Heart left ventricle (tissue), 16 donors: ENCODE results near the gene EMC1. TPM values are rescaled to one million over a fixed set of nuclear protein-coding genes. Genes with fewer than 3 reads are reported as not detected.

Experiments
- ATAC-seq, 4 donors: fragments of 200-7000 bp; cut with Tn5 transposase; one replicate each; pipeline ENCODE4 v1.9.1; 2020 to 2022; ENCODE audit warnings: moderate library complexity in 4 of 4, mild to moderate bottlenecking in 3 of 4, moderate number of reproducible peaks in 1 of 4
- DNase-seq, 5 donors: peaks; one replicate each; pipeline ENCODE4 v3.0.0-alpha.2; 2020
- H3K27ac ChIP-seq, 12 donors: fragments of 200-600 bp; sonication (generic) in 4 of 12; one replicate each; pipeline versions ENCODE4 v1.5.0 to v1.8.0; 2016 to 2022; ENCODE audit warnings: mild to moderate bottlenecking in 2 of 12
- H3K27me3 ChIP-seq, 9 donors: fragments of 200-600 bp; sonication (generic) in 2 of 9; one replicate each; pipeline versions ENCODE4 v1.5.1 to v1.8.0; 2016 to 2022; ENCODE audit warnings: mild to moderate bottlenecking in 3 of 9
- H3K36me3 ChIP-seq, 9 donors: fragments of 200-600 bp; sonication (generic) in 2 of 9; one replicate each; pipeline versions ENCODE4 v1.5.0 to v1.8.0; 2018 to 2022; ENCODE audit warnings: mild to moderate bottlenecking in 2 of 9
- H3K4me1 ChIP-seq, 12 donors: fragments of 200-600 bp; sonication (generic) in 4 of 12; one replicate each; pipeline versions ENCODE4 v1.5.0 to v1.8.0; 2016 to 2022; ENCODE audit warnings: mild to moderate bottlenecking in 3 of 12
- H3K4me3 ChIP-seq, 12 donors: fragments of 200-600 bp; sonication (generic) in 4 of 12; one replicate each; pipeline versions ENCODE4 v1.5.0 to v1.8.0; 2017 to 2022; ENCODE audit warnings: mild to moderate bottlenecking in 9 of 12, moderate library complexity in 4 of 12
- H3K9me3 ChIP-seq, 12 donors: fragments of 200-600 bp; sonication (generic) in 4 of 12; one replicate each; pipeline versions ENCODE4 v1.5.0 to v1.8.0; 2016 to 2022; ENCODE audit warnings: mild to moderate bottlenecking in 1 of 12
- POLR2A ChIP-seq, 2 donors: fragments of 450-650 bp; IDR thresholded peaks; one replicate each; pipeline ENCODE4 v1.6.1; 2017; ENCODE audit warnings: antibody characterized with exemption in 2 of 2, mild to moderate bottlenecking in 2 of 2, moderate library complexity in 2 of 2
- WGBS, 4 donors: extraction: QIAGEN DNeasy Blood & Tissue Kit in 2 of 4; methylation state at CpG; one replicate each; pipeline versions ENCODE4 v1.1.5 to v1.1.7; 2013 to 2018; 5-methylcytosine and 5-hydroxymethylcytosine counted together
- intact Hi-C, 10 donors: fragments of 100-400 bp; cut with DNase I; formaldehyde crosslinking; loops; one replicate each; pipeline versions ENCODE4 v1.11.1 to v1.14.2; 2022
- polyA plus RNA-seq, 2 donors: library from polyadenylated mRNA; stranded (reverse); fragments of 200-250 nt; gene quantifications; one replicate each; pipeline ENCODE4 v1.2.3, GENCODE V29; 2013
- total RNA-seq, 9 donors: library from RNA; depleted of rRNA in 2 of 9; stranded (reverse); fragments of >200 nt in 2 of 9; fragmentation: NEBNext Ultra II Directional in 3 of 9; extraction: Animal tissue kit (Norgen Biotek cat#: 25700) in 3 of 9; gene quantifications; one replicate each; pipeline versions ENCODE4 v1.1.0 to v1.2.4, GENCODE V29; 2016 to 2023
- TF ChIP-seq, protein P1 (sequence below), 12 donors: fragments of 200-600 bp; sonication (generic) in 4 of 12; IDR thresholded peaks; one replicate each; pipeline versions ENCODE4 v1.5.0 to v1.8.0; 2018 to 2022; ENCODE audit warnings: antibody characterized with exemption in 12 of 12, mild to moderate bottlenecking in 5 of 12
- donor health status: ischemic (EF 13 %, LVEDD 7.1; RV severe dilation, severe dysfunction).
- donor health status: healthy with polysubstance abuse.
- donor health status: DM: no; HTN: yes; CAD: no.
- donor health status: DM: no; HTN: no; CAD: no.
- donor health status: ischemic (EF 25% LVEDD 6.9; RV normal size, moderate dysfunction).
- donor health status: ischemic (EF 25% LVEDD 5.7; RV mildly dilated, moderate dysfunction).
- donor health status: healthy.
- donor health status: DM: yes; HTN: yes; CAD: no.
- donor health status: ischemic (EF 35%, LVEDD 5.7; RV mildly dilated, moderate dysfunction).
- donor health status: nonischemic (EF 11% LVEDD 7.7; RV severe dilation, severe dysfunction).
- donor health status: DM: yes; HTN: yes; CAD: no.
- donor health status: PGD.
- donor health status: ischemic (EF 29% LVEDD 5.4; RV normal size, mild dysfunction).
- donor health status: nonischemic (EF 23%, LVEDD 6.1; RV moderate dilation, normal function).

The EMC1 gene
- total and polyA plus RNA-seq, 11 donors: 10.1 to 54.5 (median 28.9) TPM

GRCh38 chr1:19210772-19211549 is 40.4 kb downstream of the EMC1 start:
- TF ChIP-seq, protein P1, sequence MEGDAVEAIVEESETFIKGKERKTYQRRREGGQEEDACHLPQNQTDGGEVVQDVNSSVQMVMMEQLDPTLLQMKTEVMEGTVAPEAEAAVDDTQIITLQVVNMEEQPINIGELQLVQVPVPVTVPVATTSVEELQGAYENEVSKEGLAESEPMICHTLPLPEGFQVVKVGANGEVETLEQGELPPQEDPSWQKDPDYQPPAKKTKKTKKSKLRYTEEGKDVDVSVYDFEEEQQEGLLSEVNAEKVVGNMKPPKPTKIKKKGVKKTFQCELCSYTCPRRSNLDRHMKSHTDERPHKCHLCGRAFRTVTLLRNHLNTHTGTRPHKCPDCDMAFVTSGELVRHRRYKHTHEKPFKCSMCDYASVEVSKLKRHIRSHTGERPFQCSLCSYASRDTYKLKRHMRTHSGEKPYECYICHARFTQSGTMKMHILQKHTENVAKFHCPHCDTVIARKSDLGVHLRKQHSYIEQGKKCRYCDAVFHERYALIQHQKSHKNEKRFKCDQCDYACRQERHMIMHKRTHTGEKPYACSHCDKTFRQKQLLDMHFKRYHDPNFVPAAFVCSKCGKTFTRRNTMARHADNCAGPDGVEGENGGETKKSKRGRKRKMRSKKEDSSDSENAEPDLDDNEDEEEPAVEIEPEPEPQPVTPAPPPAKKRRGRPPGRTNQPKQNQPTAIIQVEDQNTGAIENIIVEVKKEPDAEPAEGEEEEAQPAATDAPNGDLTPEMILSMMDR (IDR thresholded peaks at IDR 0.05): no peak
- TF ChIP-seq POLR2A (IDR thresholded peaks at IDR 0.05): no peak
- 22 to 23% (median 22%) methylated on average over 12 of the region's 12 CpGs for WGBS, 4 donors
- Histone ChIP-seq H3K27ac (peak overlapping the region; percentile 81 to 98 (median 94)), H3K27me3 (no peaks in the 10 kb centered on the region), H3K4me1 (peaks cover 10 to 63% (median 48%) of the 10 kb centered on the region in 12 donors), H3K36me3 (peaks cover 0 to 25% (median 16%) of the 10 kb centered on the region in 9 donors), H3K4me3 (peak overlapping the region; percentile 69 to 95 (median 86)), H3K9me3 (no peaks in the 10 kb centered on the region)
- intact Hi-C loops: loop anchor here in 2 of 10 donors (1.0 to 10.0 kb wide), 2 partner anchors 40 to 444 kb away; partner anchors contain the start of genes EMC1 (in 1 of the 2) and MRTO4 (in 1 of the 2)
- DNase-seq: no peak
- ATAC-seq: no peak

DNA sequence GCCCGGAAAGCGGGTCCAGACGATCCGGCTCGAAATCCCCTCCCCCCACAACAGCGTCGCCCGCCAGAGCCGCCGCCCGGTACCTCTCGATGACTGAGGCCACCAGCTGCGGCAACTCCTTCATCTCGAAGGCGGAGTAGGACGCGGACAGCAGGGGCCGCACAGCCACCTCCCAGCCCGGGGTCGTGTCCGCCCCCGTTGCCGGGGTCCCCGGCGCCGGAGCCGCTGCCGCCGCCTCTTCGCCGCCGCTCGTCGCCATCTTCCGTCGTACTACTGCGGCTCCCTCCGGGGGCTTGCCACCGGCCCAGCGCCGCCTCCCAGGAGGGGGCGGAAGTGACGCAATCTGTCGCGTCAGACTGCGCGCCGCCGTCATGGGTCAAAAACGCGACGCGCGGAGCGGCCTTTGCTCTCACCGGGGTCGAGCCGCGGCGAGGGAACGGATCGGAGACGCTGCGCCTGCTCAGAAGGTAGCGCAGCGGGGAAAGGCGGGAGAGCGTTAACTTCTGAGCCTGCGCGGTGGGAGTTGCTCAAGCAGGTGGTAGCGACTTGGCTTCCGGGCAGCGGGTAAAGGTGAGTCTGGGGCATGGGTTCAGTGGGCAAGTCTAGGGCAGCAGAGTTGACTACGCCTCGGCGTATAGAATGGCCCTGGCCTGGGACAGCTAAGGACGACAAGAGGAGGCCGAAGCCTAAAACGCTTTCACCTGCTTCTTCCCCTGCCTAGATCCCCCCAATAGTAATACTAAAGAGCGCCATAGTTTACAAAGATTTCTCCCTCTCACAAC is 41.1 kb downstream of the EMC1 start, which contains the start of gene UBR4:
UBR4 (minus strand) TSS at position 277 of the 782 bp plus-strand sequence; CDS start at position 259, 18 bp downstream.
- TF ChIP-seq POLR2A (IDR thresholded peaks at IDR 0.05): peak; percentile 68 to 92
- TF ChIP-seq, protein P1 (IDR thresholded peaks at IDR 0.05): peak in 2 of 12 donors; percentile 11 to 22
- peak; percentile 94 to 97 (median 96) for DNase-seq
- intact Hi-C loops: loop anchor here in 2 of 10 donors (1.0 to 10.0 kb wide), 3 partner anchors 32 to 445 kb away; partner anchors contain the start of genes EMC1 (in 1 of the 2) and MRTO4 (in 1 of the 2)
- H3K27me3 ChIP-seq: no peaks in the 10 kb centered on the region
- peak; percentile 98 for ATAC-seq
- peak within 1 kb of the TSS; percentile 81 to 98 (median 94) for H3K27ac ChIP-seq
- WGBS, 4 donors: 0 to 1% (median 0%) methylated on average over 43 to 80 of the region's 80 CpGs
- no peaks in the 10 kb centered on the region for H3K9me3 ChIP-seq
- H3K36me3 ChIP-seq: peaks cover 0 to 21% (median 16%) of the 10 kb centered on the region in 9 donors
- peaks cover 10 to 70% (median 55%) of the 10 kb centered on the region in 12 donors for H3K4me1 ChIP-seq
- H3K4me3 ChIP-seq: peak within 1 kb of the TSS; percentile 69 to 95 (median 86)

DNA sequence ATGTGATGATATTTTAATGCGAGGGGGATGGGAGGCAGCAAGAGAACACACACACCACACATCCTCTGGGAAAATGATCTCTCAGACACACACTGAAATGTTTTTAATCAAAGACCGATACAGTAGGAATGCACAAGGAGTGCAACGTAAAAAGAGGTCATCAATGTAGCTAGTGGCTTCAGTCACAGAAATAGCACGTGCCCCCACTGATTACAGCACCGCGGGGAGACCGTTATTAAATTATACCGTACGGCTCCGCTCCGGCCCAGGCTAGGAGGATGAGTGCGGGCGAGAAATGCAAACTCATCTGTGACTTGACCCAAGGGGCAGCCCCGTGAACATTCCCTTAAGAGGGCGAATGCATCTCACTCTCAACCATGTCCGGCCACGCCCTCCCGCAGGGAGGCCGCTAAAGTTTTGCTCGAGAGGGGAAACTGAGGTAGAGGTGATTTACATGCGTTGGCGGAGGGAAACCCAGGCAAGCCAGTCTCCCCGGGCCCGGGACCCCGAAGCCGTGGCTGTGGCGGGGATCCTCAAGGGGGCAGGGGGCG is 41.8 kb downstream of the EMC1 start:
- ATAC-seq: peak; percentile 5 to 51 (median 38)
- Histone ChIP-seq H3K27ac (peak overlapping the region; percentile 81 to 98 (median 94)), H3K9me3 (no peaks in the 10 kb centered on the region), H3K27me3 (no peaks in the 10 kb centered on the region), H3K4me1 (peaks cover 10 to 77% (median 62%) of the 10 kb centered on the region in 12 donors), H3K4me3 (peak overlapping the region; percentile 69 to 95 (median 86)), H3K36me3 (peaks cover 0 to 20% (median 13%) of the 10 kb centered on the region in 9 donors)
- intact Hi-C loops: loop anchor here in 1 of 10 donors (5.0 kb wide), 1 partner anchor 33 kb away; no protein-coding TSS in a partner anchor
- peak in 3 of 5 donors; percentile 24 to 37 (median 37) for DNase-seq
- no peak for TF ChIP-seq POLR2A (IDR thresholded peaks at IDR 0.05)
- TF ChIP-seq, protein P1 (IDR thresholded peaks at IDR 0.05): no peak
- WGBS, 4 donors: 0% methylated on average over 21 to 28 of the region's 28 CpGs
